ENCODE results near the gene CHD1L.
"Not testable (repeated sequence)": the region's sequence is repeated elsewhere in the genome, so short reads cannot be mapped to it uniquely, and the experiment has no call there.

The CHD1L gene

DNA sequence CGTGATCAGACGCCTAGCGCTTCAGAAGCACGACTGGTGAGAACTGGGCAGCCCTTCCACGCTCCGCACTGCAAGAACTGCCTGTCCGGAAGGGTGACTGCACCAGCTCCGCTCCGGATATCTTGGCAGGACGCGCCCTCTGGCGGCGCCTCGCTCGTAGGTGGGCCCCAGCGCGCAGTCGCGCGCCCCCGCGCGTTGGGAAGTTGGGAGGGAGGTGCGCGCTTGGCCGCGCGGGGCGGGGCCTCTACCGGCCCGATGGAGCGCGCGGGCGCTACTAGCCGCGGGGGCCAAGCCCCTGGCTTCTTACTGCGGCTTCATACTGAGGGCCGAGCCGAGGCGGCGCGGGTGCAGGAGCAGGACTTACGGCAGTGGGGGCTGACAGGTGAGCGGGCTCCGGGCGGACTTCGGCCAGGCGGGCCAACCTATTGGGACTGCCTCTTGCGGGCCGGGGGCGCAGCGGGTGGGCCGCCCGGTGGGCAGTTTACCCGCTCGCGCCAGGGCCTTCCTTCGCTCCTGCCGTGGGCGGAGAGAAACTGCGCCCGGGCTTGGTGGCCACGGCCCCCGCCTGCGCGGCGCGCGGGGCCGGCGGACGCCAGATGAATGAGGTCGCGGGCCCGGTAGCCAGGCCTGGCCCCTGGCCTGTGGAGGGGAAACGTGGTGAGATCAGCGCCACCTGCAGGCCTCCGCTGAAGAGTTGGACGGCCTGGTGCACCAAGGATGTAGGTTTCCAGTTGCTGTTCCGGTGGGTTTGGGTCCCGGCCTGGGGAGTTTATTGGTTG is at the start of gene CHD1L:
CHD1L (plus strand) TSS at position 236 of the 779 bp plus-strand sequence; CDS start at position 256, 20 bp downstream.
- DNase-seq, result peak; percentile 94 to 97

DNA sequence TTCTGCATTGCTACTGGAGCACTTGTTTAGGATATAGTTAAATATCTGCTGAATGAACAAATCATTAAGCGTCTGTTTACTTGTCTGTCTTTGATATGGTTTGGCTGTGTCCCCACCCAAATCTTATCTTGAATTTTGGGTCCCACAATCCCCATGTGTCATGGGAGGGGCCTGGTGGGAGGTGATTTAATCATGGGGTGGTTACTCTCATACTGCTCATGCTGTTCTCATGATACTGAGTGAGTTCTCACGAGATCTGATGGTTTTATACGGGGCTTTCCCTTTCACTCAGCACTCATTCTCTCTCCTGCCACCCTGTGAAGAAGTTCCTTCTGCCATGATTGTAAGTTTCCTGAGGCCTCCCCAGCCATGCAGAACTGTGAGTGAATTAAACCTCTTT is 45.2 kb upstream of the CHD1L start:
- DNase-seq, result not testable (repeated sequence)

DNA sequence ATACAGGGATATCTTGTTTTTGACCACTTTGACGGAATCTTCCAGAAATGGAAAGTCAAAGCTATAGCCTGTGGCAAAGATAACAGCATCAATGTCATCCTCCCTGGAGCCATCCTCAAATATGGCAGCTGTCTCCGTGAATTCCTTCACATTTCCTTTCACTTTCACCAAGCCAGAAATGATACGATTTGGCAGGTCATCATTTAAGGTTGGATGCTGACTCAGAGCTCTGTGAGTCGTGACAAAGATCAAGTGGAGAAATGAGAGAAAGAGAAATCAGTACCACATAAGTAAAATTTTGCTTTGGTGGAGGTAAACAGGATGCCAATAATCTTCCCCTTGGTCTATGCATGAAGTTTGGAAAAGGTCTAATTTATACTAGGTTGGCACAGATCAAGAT is 41.2 kb upstream of the CHD1L start:
- DNase-seq, result no peak

DNA sequence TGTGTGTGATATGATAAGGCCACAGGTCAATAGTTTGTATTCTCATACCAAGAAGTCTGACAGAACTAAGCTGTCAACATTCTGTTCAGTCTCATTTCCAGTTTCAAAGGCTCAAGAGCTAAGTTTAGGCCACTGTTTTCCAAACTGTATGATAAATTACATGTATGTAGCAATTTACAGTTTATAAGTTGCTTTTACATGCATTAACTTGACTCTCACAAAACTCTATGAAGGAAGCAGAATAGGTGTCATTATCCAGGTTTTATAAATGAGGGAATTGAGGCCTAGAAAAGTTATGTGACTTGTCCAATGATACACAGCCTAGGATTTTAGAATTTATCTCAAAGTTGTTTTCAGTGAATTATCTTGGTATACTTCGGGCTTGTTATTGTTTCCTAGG is 40.7 kb upstream of the CHD1L start:
- no peak for DNase-seq

DNA sequence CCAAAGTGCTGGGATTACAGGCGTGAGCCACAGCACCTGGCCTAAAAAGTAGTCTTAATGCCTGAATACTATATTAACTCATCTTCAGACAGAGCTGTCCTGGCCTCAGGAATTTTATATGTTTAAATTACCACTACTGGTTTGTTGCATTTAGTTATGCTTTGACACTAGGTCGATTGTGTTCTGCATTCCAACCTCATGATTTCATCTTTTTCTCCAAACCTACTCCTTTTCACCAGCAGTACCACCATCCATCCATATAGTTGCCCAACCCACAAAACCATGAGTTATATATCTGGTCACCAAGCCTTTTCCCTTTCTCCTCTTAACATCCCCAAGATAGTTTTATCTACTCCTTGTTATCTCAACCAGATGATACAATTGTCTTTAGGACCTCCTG is 39.9 kb upstream of the CHD1L start:
- no peak for DNase-seq

DNA sequence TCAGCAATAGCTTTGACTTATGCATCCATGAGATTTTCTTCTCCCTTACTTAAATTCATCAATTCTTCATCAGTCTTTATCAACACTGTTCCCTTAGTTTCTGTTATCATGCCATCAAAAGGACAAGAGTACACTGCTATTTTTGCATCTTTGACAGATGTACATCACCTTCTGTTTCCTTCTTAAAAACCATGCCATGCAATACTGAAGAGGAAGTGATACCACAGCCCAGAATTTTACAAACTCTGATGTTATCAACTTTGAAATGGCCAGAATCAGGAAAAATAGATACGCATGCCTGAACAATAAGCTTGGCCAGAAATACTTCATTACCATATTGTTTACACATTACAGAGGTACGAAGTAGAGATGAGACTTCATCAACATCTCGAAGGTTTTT is 38.4 kb upstream of the CHD1L start:
- DNase-seq, result peak in 1 of 2 donors; percentile 18

DNA sequence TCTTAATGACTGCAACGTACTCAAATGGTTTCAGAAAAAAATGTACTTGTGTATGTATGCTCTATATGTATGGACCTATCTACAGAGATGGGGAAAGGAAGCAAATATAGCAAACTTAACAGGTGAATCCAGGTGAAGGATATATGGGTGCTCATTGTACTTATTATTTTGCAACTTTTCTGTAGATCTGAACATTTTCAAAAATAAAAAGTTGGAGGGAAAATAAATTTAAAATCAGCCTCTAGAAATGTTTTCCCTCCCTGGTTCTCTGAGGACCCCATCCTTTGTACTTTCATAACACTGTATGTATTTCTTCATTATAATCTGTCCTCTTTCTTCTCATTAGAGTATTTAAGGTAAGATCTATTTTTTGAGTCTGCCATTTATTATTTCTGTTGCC is 35.3 kb upstream of the CHD1L start:
- no peak for DNase-seq

DNA sequence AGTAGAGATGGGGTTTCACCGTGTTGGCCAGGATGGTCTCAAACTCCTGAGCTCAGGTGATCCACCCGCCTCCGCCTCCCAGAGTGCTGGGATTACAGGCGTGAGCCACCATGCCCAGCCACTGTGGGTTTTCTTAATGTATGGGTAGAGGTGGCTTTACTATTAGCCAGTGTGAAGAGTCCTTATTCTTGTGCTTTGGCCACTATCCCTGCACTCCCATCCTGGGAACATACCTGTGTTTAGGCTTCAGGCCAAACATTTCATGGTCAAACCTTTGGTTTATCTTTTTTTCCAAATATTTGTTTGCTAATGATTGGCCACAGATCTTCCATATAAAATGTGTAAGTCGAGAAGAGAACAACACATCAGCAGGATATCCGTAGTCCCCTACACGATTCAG is 33.9 kb upstream of the CHD1L start:
- no peak for DNase-seq

DNA sequence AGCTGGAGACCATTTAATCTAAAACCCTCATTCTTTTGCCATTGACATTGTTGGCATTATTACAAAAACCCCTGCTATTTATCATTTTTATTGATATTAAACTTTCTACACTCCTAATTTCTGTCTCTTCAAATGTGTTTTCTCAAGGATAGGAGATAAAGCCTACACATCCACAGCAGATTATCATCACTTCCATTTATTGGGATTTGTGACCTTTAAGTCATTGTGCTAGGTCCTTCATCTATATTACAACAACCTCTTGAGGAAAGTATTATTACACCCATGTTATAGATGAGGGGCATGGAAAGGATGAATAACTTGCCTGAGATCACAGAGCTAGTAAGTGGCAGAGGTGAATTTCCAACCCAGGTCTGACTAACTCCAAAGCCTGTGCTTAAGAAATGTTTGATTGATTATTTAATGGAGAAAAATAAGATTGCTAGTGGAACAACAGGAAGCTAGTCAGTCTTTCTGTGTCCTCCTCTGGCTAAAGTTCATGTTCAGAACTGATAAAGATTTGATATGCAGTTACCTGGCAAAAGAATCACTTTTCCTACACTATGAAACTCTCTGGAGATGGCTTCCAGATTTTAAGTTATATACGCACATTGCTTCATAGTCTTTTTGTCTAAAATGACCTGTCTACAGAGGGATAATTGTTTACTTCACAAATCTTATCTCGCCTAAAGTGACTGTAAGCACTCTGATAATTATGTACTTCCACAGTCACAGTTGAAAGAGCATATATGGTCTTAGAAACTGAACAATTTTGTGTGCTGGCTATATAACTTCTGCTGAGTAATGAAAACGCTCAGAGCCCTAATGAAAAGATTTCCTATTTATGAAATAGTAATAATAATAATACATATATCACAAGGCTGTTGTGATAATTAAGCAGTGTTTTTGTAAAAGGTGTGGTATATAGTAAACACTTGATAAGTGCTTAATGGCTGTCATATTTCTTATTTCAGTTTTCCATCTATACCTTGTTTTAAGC is 32.4 kb upstream of the CHD1L start:
- DNase-seq, result no peak

DNA sequence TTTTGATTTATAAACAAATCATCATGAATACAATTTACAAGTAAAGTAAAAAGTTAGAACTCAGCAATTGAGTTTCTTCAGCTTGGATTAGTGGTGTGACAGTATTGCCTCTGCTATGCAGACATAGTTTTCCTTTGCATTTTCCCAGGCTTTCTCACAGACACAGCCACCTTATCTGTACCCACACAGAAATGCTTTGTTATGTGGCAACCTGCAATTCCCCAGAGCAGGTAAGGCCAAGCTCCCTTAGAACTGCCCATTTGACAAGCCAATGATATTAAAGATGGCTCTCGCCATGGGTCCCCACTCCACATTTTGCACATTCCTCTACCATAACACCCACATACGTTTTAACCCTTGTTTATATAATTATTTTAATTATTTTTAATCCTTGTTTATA is 31.5 kb upstream of the CHD1L start:
- DNase-seq, result no peak

DNA sequence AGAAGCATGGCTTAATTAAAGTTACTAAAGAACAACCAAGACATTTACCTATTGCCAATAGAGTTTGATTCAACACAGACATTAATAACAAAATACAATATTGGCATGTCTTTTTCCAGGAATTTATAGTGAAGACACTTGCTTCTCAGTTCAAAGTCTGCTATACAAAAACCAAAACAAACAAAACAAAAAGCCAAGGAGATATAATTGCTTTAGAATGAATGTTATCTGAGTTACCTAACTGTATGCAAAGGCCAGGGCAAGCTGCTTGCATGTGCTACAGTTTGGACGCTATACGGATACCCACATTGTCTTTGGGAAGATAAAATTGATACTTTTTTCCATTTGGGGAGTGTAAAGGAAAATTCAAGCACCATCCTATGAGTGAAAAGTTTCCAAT is 30.9 kb upstream of the CHD1L start:
- DNase-seq, result no peak

DNA sequence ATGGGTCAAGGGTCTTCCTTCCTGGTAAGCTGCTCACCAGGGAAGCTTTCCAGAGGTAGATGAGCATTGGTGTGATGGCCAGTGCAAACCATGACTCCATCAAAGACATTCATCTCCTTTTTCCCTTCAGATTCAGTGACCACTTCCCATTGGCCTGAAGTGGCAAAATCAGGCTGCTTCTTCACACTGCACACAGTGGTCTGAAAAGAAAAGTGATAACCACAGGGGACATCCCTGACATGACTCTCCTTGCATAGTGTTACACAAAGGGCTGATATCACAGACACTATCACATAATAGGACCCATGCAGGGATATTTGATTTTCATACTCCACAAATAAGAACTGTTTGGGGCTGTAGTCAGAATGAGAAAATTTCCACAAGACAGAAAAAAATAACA is 29.2 kb upstream of the CHD1L start:
- no peak for DNase-seq

DNA sequence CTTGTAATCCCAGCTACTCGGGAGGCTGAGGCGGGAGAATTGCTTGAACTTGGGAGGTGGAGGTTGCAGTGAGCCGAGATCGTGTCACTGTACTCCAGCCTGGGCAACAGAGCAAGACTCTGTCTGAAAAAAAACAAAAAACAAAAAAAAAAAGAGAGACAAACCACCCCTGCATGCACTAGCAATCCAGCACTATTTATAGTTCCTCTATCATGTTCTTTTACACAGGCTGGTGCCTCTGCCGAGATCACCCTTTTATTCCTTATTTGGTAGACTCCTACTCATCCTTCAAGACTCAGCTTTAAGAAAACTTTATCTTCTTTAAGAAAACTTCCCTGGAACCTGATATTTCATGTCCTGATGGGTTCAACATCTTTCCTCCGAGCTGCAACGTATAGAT is 28.2 kb upstream of the CHD1L start:
- peak in 1 of 2 donors; percentile 62 for DNase-seq

DNA sequence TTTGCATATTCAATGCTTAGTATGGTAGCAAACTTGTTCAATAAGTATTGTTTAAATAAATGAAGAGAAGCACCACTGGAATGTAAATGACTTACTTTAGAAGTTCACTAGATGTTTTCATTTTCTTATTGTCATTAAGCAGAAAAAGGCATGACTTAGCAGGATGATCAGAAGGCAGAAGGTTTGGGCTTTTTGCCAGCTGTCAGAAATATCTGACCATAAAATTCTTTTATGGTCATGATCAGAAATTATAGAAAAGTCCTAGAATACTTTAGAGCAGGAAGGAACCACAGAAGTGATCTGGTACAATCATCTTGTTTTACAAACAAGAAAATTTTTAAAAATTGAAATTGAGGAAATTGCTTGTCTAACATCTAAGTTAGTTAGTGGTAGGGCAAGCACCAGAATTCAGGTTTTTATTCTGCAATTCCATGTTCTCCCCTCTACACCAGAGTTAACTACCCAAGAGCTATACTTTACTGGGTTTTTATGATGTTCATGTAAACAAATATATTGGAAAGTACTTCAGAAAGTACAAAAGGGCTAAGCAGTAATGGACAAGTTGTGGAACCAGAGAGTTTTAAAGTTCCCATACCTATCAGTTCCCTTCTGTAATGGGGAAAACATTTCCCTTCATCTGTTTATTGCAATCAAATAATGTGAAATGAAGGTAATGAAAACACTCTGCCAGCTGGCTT is 27.5 kb upstream of the CHD1L start:
- no peak for DNase-seq

DNA sequence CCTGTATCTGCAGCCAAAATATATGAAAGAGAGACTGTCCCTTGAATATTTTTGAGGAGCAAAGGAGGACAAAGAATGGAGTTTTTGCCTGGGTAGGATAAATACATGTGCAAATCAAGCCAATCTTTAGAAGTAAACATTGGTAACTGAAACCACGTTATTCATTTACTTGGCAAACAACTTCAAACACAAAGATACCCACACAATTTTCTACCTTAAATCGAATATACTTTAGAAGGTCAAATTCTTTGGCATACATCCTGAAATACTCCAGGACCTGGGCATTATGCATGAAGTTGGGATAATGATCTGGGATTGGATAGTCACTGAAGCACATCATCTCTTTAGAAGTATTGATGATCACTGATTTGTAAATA is 27.0 kb upstream of the CHD1L start:
- DNase-seq, result no peak

DNA sequence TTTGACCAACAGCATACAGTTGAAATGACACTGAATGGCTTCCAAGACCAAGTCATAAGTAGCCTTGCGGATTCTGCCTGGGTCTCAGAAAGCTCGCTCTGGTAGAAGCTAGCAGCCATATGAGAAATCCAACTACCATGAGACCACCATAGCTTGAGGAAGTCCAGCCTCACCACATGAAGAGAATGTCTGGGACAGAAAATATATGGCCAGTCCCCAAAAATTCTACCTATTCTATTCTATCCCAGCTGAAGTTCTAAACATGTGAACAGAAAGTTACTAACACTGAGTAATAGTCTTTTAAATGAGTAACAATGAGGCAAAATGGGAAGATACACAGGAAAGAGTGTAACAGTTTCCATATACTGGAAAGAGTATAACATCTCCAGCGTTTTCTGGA is 26.4 kb upstream of the CHD1L start:
- DNase-seq, result peak in 1 of 2 donors; percentile 25

DNA sequence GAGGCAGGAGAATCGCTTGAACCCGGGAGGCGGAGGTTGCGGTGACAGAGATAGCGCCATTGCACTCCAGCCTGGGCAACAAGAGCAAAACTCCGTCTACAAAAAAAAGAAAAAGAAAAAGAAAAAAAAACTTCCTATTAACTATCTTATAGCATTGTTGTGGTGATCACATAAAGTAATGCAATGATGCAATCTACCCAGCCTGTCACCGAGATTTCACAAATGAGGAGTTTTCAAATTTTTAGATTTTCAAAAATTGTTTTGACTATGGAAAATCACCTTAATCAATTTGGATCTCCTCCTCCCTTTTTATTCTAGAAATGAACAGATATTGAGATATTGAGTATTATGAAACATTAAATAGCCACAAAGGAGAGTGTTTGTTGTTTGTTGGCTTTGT is 25.3 kb upstream of the CHD1L start:
- peak; percentile 73 to 81 for DNase-seq

DNA sequence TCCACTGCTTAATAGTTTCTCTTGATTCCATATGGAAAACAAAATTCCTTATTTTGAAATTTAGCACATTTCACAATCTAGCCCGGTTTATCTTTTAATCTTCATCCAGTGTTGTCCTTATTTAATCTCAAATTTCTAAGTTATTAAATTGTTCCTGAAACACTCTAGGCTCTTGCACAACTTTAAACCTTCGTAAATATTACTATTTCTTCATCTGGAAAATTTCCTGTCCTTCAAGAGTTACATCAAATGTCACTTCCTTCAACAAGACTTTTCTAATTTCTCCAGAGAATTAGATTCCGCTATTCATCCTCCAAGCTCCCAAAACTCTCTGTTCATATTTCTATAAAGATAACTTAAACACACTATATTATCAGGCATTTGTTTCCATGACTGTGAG is 23.9 kb upstream of the CHD1L start:
- peak; percentile 84 to 90 for DNase-seq

DNA sequence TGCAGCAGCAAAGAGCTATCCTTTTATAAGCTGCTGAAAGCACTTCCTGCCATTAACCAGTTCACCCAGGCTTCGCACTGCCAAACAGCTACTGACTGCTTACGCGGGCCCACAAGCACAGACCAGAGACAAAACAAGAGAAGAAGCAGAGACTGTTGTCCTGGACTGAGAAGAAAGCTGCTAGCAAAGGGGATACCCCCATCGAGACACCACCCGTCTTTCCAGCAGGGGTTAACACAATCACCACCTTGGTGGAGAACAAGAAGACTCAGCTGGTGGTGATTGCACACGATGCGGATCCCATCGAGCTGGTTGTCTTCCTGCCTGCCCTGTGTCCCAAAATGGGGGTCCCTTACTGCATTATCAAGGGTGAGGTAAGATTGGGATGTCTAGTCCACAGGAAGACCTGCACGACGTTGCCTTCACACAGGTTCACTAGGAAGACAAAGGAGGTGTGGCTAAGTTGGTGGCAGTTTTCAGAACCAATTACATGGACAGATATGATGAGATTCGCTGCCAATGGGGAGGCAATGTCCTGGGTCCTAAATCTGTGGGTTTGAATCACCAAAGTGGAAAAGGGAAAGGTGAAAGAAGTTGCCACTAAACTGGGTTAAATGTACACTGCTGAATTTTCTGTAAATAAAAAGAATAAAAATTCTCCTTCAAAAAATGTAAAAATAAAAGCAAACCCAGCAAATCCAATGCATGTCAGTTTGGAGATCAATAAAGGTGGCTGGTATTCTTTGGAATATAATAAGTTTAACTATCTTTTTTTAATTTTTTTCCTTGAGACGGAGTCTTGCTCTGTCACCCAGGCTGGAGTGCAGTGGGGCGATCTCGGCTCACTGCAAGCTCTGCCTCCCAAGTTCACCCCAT is 18.5 kb upstream of the CHD1L start:
- DNase-seq, result no peak

DNA sequence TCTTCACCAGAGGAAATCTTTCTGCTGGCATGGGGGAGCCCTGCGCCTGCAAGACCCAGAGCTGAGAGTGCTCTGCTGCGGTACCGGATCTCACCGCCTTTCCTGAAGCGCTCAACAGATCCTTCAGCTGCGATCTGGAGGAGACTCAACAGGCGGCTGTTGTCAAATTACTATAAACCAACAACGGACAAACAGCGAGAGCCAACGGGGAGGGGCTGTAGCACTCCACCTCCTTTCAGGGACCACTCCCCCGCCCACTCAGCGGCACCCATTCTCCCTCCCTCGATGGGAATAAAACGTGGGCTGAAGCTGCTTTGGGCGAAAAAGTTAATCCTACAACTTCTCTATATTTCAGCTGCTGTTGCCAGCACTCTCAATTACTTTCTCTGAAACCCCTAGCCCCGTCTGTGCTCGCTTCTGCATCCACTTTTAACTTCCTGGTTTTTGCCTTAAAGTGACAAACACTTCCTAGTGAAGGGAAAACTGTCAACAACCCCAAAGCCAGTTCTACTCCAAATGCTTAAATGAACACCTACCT is 17.2 kb upstream of the CHD1L start, which contains the start of gene FMO5:
FMO5 (minus strand) TSS at position 147 of the 538 bp plus-strand sequence. CDS start 310 bp downstream, outside the sequence.
- peak; percentile 55 to 60 for DNase-seq

DNA sequence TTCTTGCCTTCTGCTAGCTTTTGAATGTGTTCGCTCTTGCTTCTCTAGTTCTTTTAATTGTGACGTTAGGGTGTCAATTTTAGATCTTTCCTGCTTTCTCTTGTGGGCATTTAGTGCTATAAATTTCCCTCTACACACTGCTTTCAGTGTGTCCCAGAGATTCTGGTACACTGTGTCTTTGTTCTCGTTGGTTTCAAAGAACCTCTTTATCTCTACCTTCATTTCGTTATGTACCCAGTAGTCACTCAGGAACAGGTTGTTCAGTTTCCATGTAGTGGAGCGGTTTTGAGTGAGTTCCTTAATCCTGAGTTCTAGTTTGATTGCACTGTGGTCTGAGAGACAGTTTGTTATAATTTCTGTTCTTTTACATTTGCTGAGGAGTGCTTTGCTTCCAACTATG is 11.5 kb upstream of the CHD1L start:
- DNase-seq, result not testable (repeated sequence)

DNA sequence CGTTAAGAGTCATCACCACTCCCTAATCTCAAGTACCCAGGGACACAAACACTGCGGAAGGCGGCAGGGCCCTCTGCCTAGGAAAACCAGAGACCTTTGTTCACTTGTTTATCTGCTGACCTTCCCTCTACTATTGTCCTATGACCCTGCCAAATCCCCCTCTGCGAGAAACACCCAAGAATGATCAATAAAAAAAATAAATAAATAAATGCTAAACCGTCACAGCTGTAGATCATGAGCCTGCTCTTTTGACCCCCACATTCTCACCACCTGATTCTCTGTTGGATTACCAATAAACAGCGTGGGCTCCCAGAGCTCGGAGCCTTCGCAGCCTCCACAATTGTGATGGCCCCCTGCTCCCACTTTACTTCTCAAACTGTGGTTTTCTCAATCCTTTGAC is 8.6 kb upstream of the CHD1L start:
- not testable (repeated sequence) for DNase-seq
